Lung microvascular endothelial cell (primary cell): Measurements from ENCODE around the gene SDK1. TPM values are rescaled to one million over a fixed set of nuclear protein-coding genes. Genes with fewer than 3 reads are reported as not detected.
A peak's percentile ranks its signal among the peaks of the same experiment; 100 is the strongest.

Experiments used
- DNase-seq, 2 donors: peaks; one replicate each; pipeline versions ENCODE4 v3.0.0 to v3.0.0-alpha.2; 2010; ENCODE audit warnings: low read depth in 2 of 2
- total RNA-seq: library from RNA; depleted of rRNA; stranded (reverse); fragments of >200 nt; gene quantifications from 2 replicates; pipeline ENCODE4 v1.2.1, GENCODE V29; 2014

SDK1 gene
- total RNA-seq, 1 donor from 2014 or later, result 0.79 TPM

GRCh38 chr7:3461923-3462322 is 160.9 kb downstream of the SDK1 start:
- DNase-seq, result no peak

DNA sequence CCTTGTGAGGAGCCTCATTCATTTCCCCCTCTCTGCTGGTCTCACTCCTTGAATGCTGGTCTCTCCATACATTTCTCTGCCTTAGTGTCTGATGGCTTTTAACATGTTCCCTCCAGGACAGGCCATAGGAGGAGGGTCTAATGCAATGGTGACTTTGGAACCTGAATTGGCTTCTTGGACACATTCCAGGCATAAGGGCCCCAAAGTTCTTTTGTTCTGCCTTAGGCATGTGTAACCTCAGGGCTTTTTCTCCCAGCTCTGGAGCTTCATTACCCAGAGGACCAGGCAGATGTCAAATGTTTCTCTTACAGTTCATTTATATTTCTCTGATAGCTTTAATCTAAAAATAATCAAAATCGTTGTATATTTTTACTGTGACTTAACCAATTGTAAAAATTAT is 162.6 kb downstream of the SDK1 start:
- DNase-seq, result no peak

DNA sequence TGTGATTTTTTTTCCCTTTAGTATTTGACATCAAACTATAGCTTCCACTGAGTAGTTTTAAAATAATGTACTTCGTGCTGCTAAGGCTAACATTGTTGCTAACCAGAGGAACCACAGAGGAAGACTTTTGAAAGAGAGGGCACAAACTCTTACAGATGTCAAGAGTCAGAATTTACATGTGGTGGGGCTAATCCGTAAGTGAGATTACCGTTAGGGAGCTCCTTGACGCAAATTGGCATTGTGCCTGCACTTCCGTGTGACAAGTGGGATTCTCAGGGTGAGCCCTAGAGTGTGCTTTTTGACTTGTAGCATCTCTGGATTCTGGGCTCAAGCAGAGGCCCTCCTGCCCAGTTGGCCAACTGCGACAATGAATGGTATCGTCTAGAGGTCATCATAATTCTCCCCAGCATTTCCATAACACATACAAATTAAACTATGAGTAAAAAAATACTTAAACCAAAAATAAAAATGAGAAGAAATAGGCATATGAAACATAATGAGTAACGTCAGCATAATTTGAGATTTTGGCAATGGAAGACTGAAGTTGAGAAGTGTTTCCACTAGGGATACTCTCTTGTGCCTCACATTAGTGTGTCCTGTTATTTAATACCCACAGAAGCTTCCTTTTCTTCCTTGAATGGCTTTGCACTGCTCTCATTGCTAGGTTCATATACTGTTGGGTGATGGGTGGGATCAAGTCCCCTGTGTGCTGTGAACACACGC is 164.0 kb downstream of the SDK1 start:
- DNase-seq, result no peak

DNA sequence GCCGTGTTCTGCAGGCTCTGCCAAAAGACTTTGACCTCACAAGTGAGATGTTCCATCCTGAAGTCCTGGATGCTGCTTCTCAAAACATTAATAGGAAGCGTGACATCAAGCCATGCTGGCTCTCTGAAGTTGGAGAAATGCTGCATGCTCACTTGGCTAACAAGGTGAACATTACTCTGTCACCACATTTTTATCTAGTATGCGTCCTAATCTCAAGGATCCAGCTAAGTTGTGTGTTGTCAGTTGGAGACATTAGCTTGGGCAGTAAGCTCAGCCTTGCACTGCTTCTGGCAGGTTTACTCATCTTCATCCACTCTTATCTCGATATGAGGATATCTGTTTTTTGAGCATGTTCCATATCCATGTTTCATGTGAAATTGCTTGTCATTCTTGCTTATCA is 165.2 kb downstream of the SDK1 start:
- no peak for DNase-seq

DNA sequence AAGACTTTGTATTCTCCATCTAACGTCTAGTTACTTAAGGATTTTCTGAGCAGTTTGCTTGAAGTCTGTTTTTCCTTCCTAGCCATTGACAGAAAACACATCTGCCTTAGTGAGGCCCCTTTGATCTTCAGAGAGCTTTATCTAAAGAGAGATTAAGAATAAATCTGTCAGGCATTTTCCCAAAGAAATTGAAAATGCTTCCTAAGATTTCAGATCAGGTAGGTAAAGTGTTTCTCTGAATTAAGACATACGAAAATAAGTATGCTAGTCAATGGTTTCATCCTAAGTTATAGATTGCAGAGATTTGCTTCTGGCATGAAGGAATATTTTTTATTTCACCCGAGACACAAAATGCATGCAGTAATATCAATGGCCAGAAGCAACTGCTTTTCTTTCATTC is 168.6 kb downstream of the SDK1 start:
- DNase-seq, result no peak

DNA sequence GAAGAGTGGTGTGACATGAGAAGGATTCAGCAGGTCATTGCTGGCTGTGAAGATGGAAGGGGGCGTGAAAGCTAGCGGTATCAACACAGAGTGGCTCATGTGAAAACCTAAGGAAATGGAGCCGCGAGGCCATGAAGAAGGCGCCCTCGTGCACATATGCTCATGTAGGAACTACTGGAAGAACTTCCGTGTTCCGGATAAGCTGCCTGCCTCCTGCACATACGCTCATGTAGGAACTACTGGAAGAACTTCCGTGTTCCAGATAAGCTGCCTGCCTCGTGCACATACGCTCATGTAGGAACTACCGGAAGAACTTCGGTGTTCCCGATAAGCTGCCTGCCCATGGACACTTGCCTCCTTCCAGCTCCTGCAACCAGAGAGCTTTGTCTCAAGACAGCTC is 179.1 kb downstream of the SDK1 start:
- DNase-seq, result no peak

DNA sequence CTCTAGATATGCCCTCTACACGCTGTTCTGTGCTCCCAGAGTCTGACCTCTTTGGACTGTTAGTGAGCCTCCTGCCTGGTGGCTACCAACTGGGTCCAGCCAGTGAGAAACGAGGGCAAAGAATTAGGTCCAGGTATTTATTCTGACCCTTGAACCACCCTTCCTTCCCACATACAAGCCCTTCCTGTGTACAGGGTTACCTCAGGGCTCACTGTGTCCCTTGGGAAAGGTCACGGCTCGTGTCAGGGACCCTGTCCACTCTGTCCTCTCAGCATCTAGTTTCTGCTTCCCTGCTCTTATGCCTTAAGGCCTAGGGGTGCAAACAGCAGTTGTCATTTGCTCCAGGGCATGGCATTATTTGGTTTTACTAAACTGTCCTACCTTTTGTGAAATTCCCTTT is 180.4 kb downstream of the SDK1 start:
- no peak for DNase-seq

- DNase-seq, result peak; percentile 37 to 41
Measured at GRCh38 chr7:3482147-3482921, 181.3 kb downstream of the SDK1 start.

- no peak for DNase-seq
Measured at GRCh38 chr7:3486841-3487240, 185.8 kb downstream of the SDK1 start.

- no peak for DNase-seq
Measured at GRCh38 chr7:3488829-3489228, 187.8 kb downstream of the SDK1 start.

- DNase-seq, result peak; percentile 7 to 39
Measured at GRCh38 chr7:3493499-3493898, 192.4 kb downstream of the SDK1 start.

DNA sequence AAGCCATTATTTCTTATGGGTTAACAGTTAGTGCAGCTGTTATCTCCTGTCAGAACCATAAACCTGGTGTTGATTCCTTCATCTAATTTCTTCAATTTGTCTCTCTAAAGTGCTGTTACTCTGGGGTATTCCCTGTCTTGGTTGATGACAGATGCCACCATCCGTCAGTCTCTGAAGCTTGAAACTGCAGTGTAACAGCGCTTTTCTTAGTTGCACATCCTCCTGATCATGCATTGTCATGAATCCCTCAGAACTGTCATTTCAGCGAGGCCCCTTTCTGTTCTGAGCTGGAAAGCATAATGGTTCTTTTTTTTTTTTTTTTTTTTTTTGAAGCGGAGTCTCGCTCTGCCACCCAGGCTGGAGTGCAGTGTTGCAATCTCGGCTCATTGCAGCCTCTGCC is 193.9 kb downstream of the SDK1 start:
- DNase-seq, result no peak

DNA sequence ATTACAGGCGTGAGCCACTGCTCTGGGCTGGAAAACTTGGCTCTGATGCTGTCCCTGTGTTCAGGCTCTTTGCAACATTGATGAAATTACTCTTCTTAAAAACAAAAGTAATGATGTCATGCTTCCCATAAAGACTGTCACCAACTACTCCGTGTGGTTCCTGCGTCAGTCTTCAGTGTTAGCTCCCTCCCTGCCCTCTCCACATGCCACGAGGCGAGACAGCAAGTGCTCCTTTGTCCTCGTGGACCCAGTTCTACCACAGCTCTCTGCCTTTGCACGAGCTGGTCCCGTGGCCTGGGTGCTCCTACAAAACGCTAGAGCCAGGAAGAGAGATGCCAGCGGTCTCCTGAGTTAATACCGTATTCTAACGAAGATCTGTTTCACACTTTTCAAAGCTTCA is 194.5 kb downstream of the SDK1 start:
- no peak for DNase-seq

- no peak for DNase-seq
Measured at GRCh38 chr7:3495954-3496353, 194.9 kb downstream of the SDK1 start.

DNA sequence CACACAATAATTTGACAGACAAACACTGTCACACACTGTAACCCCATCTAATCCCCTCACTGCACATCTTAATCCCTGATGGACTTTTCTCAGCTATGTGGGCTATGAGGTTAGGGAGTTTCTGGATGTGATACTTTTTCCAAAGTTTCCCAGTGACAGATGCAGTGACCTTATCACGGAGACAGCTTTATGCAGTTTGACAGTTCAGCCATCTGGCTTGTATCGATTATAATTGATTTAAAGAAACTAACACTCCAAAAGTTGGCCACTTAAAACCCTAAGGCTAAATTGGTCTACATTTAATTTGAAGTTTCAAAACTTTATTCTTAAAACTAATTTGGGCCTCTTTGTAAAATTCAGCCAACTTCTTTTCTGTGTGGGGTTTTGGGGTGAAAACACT is 196.7 kb downstream of the SDK1 start:
- no peak for DNase-seq

- no peak for DNase-seq
Measured at GRCh38 chr7:3501671-3502070, 200.6 kb downstream of the SDK1 start.

GRCh38 chr7:3504384-3504783 is 203.3 kb downstream of the SDK1 start:
- no peak for DNase-seq

DNA sequence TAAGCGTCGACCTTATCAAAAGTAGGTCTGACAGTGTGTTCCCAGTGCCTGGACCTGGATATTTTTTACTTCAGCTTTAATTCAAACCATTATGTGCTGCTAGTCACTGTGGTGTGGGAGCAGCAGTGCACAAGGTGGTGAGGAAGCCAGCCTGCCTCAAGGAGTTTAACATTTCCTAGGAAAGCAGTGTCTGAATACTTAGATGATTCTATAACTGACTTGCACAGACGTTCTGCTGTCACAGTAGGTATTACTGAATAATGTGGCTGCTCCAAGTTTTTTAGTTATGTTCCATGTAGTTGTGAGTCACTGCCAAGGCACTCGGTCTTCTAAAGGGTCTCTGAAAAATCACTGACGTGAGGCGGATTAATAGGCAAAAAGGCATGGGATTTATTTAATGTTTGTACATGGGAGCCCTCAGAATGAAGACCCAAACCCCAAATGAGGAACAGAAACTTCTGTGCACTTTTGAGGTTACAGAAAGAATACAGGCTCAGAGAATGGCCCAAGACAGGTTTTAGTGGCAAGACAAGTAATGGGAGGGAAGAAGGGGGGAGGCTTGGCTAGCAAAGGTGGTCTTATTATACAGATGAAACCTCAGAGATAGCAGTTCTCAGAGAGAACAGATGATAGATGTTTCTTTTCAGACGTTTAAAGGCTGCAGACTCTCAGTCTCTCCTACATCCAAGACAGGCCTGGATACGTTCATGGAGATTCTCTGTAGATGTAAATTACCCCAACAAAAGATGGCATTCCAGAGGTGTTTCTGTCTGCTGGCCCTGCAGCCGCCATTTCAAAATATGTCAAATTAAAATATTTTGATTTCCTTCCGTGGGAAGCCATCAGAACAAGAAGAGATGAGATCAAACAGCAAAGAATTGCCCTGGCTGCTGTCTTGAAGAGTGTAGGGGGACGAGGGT is 209.3 kb downstream of the SDK1 start:
- no peak for DNase-seq

GRCh38 chr7:3517344-3517743 is 216.3 kb downstream of the SDK1 start:
- DNase-seq, result no peak

DNA sequence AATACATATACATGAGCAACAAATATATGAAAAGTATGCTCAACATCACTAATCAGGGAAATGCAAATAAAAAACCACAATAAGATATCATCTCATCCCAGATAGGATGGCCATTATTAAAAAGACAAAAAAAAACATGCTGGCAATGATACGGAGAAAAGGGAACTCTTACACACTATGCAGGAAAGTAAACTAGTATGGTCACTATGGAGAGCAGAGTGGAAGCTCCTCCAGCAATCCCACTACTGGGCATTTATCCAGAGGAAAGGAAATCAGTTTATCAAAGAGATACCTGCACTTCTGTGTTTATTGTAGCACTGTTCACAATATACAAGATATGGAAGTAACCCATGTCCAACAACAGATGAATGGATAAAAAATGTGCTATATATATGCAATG is 217.5 kb downstream of the SDK1 start:
- peak in 1 of 2 donors; percentile 10 for DNase-seq

- DNase-seq, result no peak
Measured at GRCh38 chr7:3520206-3520605, 219.2 kb downstream of the SDK1 start.

- no peak for DNase-seq
Measured at GRCh38 chr7:3527496-3528124, 226.6 kb downstream of the SDK1 start.
